Endothelial cell of umbilical vein (primary cell): ENCODE measurements around the gene MROH9. TPM values are rescaled to one million over a fixed set of nuclear protein-coding genes. Genes with fewer than 3 reads are reported as not detected.

ENCODE experiments used
- BruUV-seq: library from RNA; stranded (reverse); fragments of 400-500 nt; replicated peaks from 2 replicates; lab custom pipeline; 2021; lab: Mats Ljungman, UMichigan
- CTCF ChIA-PET: fragments of 300-600, 350-600 bp; sonication (Branson Sonifier 250); formaldehyde crosslinking; loops from one replicate; lab custom pipeline; 2021; ENCODE audit warnings: antibody characterized with exemption, inconsistent platforms; lab: Charles Lee
- POLR2A ChIA-PET: fragments of 300-600, 350-600 bp; sonication (Branson Sonifier 250); formaldehyde crosslinking; loops from one replicate; lab custom pipeline; 2021; ENCODE audit warnings: antibody characterized with exemption, inconsistent platforms; lab: Charles Lee
- DNase-seq: peaks from one replicate; pipeline ENCODE4 v3.0.0-alpha.2; 2011; ENCODE audit warnings: low read depth, low spot score
- FAIRE-seq: peaks from 2 replicates; lab custom pipeline; 2011; peaks lifted over from hg19 to GRCh38; lab: Jason Lieb, UNC
- H2AFZ ChIP-seq: 2 replicates; pipeline ENCODE4 v1.6.0; 2012; ENCODE audit warnings: low read depth, low read length, control low read depth, inconsistent platforms
- H3K27ac ChIP-seq: 2 replicates; pipeline ENCODE4 v1.5.1; 2011; ENCODE audit warnings: low read depth, mild to moderate bottlenecking, control low read depth, low read length, moderate library complexity; ENCODE audit not compliant: insufficient read depth
- H3K27me3 ChIP-seq, 2 experiments: 2 replicates each; pipeline versions ENCODE4 v1.6.0 to v1.6.1; 2011; ENCODE audit warnings: low read length in 2 of 2, mixed read lengths in 1 of 2; ENCODE audit not compliant: control insufficient read depth in 2 of 2, insufficient read depth in 2 of 2
- H3K36me3 ChIP-seq, 2 experiments: 2 replicates in 1 of 2; 3 replicates in 1 of 2; pipeline ENCODE4 v1.5.1; 2011; ENCODE audit warnings: low read length in 2 of 2, mild to moderate bottlenecking in 1 of 2, moderate library complexity in 1 of 2; ENCODE audit not compliant: control insufficient read depth in 2 of 2, insufficient read depth in 2 of 2; ENCODE audit errors: extremely low read depth in 1 of 2
- H3K4me1 ChIP-seq: 3 replicates; pipeline ENCODE4 v1.5.1; 2011; ENCODE audit warnings: mild to moderate bottlenecking, low read length; ENCODE audit not compliant: control insufficient read depth, insufficient read depth; ENCODE audit errors: extremely low read depth
- H3K4me2 ChIP-seq: 2 replicates; pipeline ENCODE4 v1.6.1; 2011; ENCODE audit warnings: low read length, control low read depth, mixed read lengths; ENCODE audit not compliant: insufficient read depth
- H3K4me3 ChIP-seq, 3 experiments: fragments of 200-600 bp in 1 of 3; sonication (generic), shearing (Covaris generic) in 1 of 3; replicated peaks in 1 of 3; 2 replicates each; pipeline ENCODE4 v1.5.1; 2011 to 2016; ENCODE audit warnings: control low read depth in 3 of 3, low read length in 3 of 3, mild to moderate bottlenecking in 2 of 3, inconsistent platforms in 1 of 3, low read depth in 1 of 3, moderate library complexity in 1 of 3; ENCODE audit not compliant: insufficient read depth in 1 of 3
- H3K79me2 ChIP-seq: 2 replicates; pipeline ENCODE4 v1.6.0; 2012; ENCODE audit warnings: low read length, inconsistent platforms; ENCODE audit not compliant: control insufficient read depth, insufficient read depth
- H3K9ac ChIP-seq: replicated peaks from 2 replicates; pipeline ENCODE3; 2011; ENCODE audit warnings: low read length, control low read depth; ENCODE audit not compliant: insufficient read depth; ENCODE audit errors: extremely low read depth
- H3K9me1 ChIP-seq: replicated peaks from 3 replicates; pipeline ENCODE4 v1.6.0; 2011; ENCODE audit warnings: mild to moderate bottlenecking, low read length; ENCODE audit not compliant: control insufficient read depth, insufficient read depth; ENCODE audit errors: extremely low read depth
- H3K9me3 ChIP-seq: replicated peaks from 2 replicates; pipeline ENCODE4 v1.5.1; 2012; ENCODE audit warnings: low read length, inconsistent platforms; ENCODE audit not compliant: control insufficient read depth, insufficient read depth
- H4K20me1 ChIP-seq: replicated peaks from 2 replicates; pipeline ENCODE3; 2011; ENCODE audit warnings: mild to moderate bottlenecking, low read length; ENCODE audit not compliant: control insufficient read depth, insufficient read depth; ENCODE audit errors: extremely low read depth
- EZH2 ChIP-seq: IDR thresholded peaks from 2 replicates; pipeline ENCODE4 v1.6.1; 2012; ENCODE audit warnings: borderline replicate concordance, low read depth, mild to moderate bottlenecking, moderate library complexity, low read length, inconsistent platforms; ENCODE audit not compliant: severe bottlenecking
- FOS ChIP-seq: IDR thresholded peaks from 2 replicates; pipeline ENCODE4 v1.6.1; 2011; ENCODE audit warnings: mild to moderate bottlenecking, low read length, moderate library complexity, borderline replicate concordance; ENCODE audit not compliant: insufficient read depth
- GATA2 ChIP-seq: IDR thresholded peaks from 2 replicates; pipeline ENCODE4 v1.7.0; 2011; ENCODE audit warnings: low read depth, mild to moderate bottlenecking, moderate library complexity, mixed read lengths, low read length; ENCODE audit not compliant: insufficient read length, insufficient read depth
- JUN ChIP-seq: IDR thresholded peaks from 2 replicates; pipeline ENCODE4 v1.6.1; 2011; ENCODE audit warnings: borderline replicate concordance, low read depth; ENCODE audit not compliant: insufficient read length, insufficient read depth
- MAX ChIP-seq: IDR thresholded peaks from 2 replicates; pipeline ENCODE4 v1.6.1; 2011; ENCODE audit not compliant: insufficient read depth, insufficient read length
- MYC ChIP-seq: IDR thresholded peaks from one replicate; pipeline ENCODE4 v1.6.1; 2011; ENCODE audit warnings: mild to moderate bottlenecking, low read depth, low read length
- POLR2A ChIP-seq: IDR thresholded peaks from 2 replicates; pipeline ENCODE4 v1.6.1; 2012; ENCODE audit warnings: low read depth, mild to moderate bottlenecking, control low read depth, low read length
- POLR2AphosphoS5 ChIP-seq: IDR thresholded peaks from 2 replicates; pipeline ENCODE4 v1.6.1; 2012; ENCODE audit warnings: low read depth, mild to moderate bottlenecking, control low read depth, low read length, moderate library complexity; ENCODE audit not compliant: insufficient read depth
- dilution Hi-C: fragments of 300-500 bp; cut with MboI; formaldehyde crosslinking; loops from one replicate; pipeline ENCODE4 v1.15.0; 2019; ENCODE audit warnings: low sequenced_read_pairs; ENCODE audit not compliant: extremely low pct_ligation_motif_present
- intact Hi-C: fragments of 100-400 bp; cut with micrococcal nuclease; formaldehyde crosslinking; loops from one replicate; pipeline ENCODE4 v1.10.0; 2022
- polyA plus RNA-seq, 4 experiments: library from polyadenylated mRNA; depleted of rRNA in 3 of 4; stranded (reverse) in 3 of 4; unstranded in 1 of 4; fragments of >200 nt; gene quantifications; 2 replicates each; pipeline versions ENCODE4 v1.2.1 to v1.2.3, GENCODE V29; 2011 to 2012; ENCODE audit warnings: missing spikeins in 1 of 4
- total RNA-seq: library from RNA; stranded (reverse); gene quantifications from 2 replicates; pipeline ENCODE4 v1.2.3, GENCODE V29; 2021
- TF ChIP-seq, protein P1 (sequence below), 2 donors: IDR thresholded peaks; 1 replicate in 1 of 2; 2 replicates in 1 of 2; pipeline ENCODE4 v1.5.1; 2011; ENCODE audit warnings: low read length in 2 of 2, mild to moderate bottlenecking in 2 of 2, moderate library complexity in 2 of 2, control low read depth in 1 of 2, inconsistent platforms in 1 of 2, low read depth in 1 of 2; ENCODE audit not compliant: insufficient read depth in 1 of 2; ENCODE audit errors: extremely low read depth in 1 of 2

The MROH9 gene
- total and polyA plus RNA-seq, 2 donors (not counting 3 experiments of a cell fraction or from before 2014, with no cell fraction given), result not detected

- dilution Hi-C loops, result no loop called here
- Histone ChIP-seq H3K9ac (no peak overlapping the region), H3K4me2 (no peak overlapping the region), H3K4me3 (no peak overlapping the region), H4K20me1 (no peaks in the 10 kb centered on the region), H2AFZ (no peak overlapping the region), H3K79me2 (no peaks in the 10 kb centered on the region), H3K4me1 (no peaks in the 10 kb centered on the region), H3K27ac (no peak overlapping the region), H3K9me1 (no peaks in the 10 kb centered on the region), H3K9me3 (no peaks in the 10 kb centered on the region), H3K36me3 (no peaks in the 10 kb centered on the region), H3K27me3 (no peaks in the 10 kb centered on the region)
- FAIRE-seq, result no peak
- TF ChIP-seq EZH2 (no peak), MYC (no peak), POLR2A (no peak), FOS (no peak), GATA2 (no peak), MAX (no peak), JUN (no peak), POLR2AphosphoS5 (no peak)
- TF ChIP-seq, protein P1, sequence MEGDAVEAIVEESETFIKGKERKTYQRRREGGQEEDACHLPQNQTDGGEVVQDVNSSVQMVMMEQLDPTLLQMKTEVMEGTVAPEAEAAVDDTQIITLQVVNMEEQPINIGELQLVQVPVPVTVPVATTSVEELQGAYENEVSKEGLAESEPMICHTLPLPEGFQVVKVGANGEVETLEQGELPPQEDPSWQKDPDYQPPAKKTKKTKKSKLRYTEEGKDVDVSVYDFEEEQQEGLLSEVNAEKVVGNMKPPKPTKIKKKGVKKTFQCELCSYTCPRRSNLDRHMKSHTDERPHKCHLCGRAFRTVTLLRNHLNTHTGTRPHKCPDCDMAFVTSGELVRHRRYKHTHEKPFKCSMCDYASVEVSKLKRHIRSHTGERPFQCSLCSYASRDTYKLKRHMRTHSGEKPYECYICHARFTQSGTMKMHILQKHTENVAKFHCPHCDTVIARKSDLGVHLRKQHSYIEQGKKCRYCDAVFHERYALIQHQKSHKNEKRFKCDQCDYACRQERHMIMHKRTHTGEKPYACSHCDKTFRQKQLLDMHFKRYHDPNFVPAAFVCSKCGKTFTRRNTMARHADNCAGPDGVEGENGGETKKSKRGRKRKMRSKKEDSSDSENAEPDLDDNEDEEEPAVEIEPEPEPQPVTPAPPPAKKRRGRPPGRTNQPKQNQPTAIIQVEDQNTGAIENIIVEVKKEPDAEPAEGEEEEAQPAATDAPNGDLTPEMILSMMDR (IDR thresholded peaks at IDR 0.05; ENCODE audit: extremely low read depth in 1 of 2, insufficient read depth in 1 of 2, low read depth in 1 of 2, low read length in 2 of 2), result no peak
- BruUV-seq, result no TSS peak
- POLR2A ChIA-PET, result no interaction called here
- no peak for DNase-seq
- intact Hi-C loops, result no loop called here
- CTCF ChIA-PET, result no interaction called here
Observed at GRCh38 chr1:171061425-171062143, 126.2 kb downstream of the MROH9 start.
